MM.1S (cell line): Measurements from ENCODE around the gene FOXP1.

Experiments used
- DNase-seq: peaks from one replicate; pipeline ENCODE4 v3.0.0-alpha.2; 2015
- H2AFZ ChIP-seq: fragments of 300-600 bp; sonication (generic); 2 replicates; pipeline ENCODE4 v1.6.0; 2016; ENCODE audit warnings: antibody characterized with exemption, low read length
- H3F3A ChIP-seq: fragments of 300-600 bp; sonication (generic); 2 replicates; pipeline ENCODE4 v1.6.1; 2016; ENCODE audit warnings: mild to moderate bottlenecking, antibody characterized with exemption, low read length, moderate library complexity, mixed read lengths; ENCODE audit not compliant: insufficient read depth
- H3K27ac ChIP-seq: fragments of 300-600 bp; sonication (generic); 2 replicates; pipeline ENCODE4 v1.5.1; 2016; ENCODE audit warnings: mild to moderate bottlenecking, low read length
- H3K27me3 ChIP-seq: fragments of 300-600 bp; sonication (generic); replicated peaks from 2 replicates; pipeline ENCODE4 v1.6.0; 2016; ENCODE audit warnings: low read length; ENCODE audit not compliant: insufficient read depth
- H3K36me3 ChIP-seq: fragments of 300-600 bp; sonication (generic); replicated peaks from 2 replicates; pipeline ENCODE4 v1.6.1; 2016; ENCODE audit warnings: mild to moderate bottlenecking, low read length, mixed read lengths; ENCODE audit not compliant: insufficient read depth
- H3K4me1 ChIP-seq: fragments of 300-600 bp; sonication (generic); 2 replicates; pipeline ENCODE4 v1.6.1; 2016; ENCODE audit warnings: low read length, mixed read lengths
- H3K4me2 ChIP-seq: fragments of 300-600 bp; sonication (generic); 2 replicates; pipeline ENCODE4 v1.6.0; 2016; ENCODE audit warnings: low read depth, low read length
- H3K4me3 ChIP-seq: fragments of 300-600 bp; sonication (generic); 2 replicates; pipeline ENCODE4 v1.5.1; 2016; ENCODE audit warnings: low read length, mixed read lengths
- H3K79me2 ChIP-seq: fragments of 300-600 bp; sonication (generic); 2 replicates; pipeline ENCODE4 v1.6.1; 2016; ENCODE audit warnings: mixed run types, low read length, mixed read lengths
- H3K9ac ChIP-seq: fragments of 300-600 bp; sonication (generic); 2 replicates; pipeline ENCODE4 v1.6.1; 2016; ENCODE audit warnings: low read length, mixed read lengths
- H3K9me2 ChIP-seq: fragments of 300-600 bp; sonication (generic); replicated peaks from 2 replicates; pipeline ENCODE4 v1.6.1; 2016; ENCODE audit warnings: mild to moderate bottlenecking, low read length, mixed read lengths; ENCODE audit not compliant: insufficient read depth
- H3K9me3 ChIP-seq: fragments of 300-600 bp; sonication (generic); replicated peaks from 2 replicates; pipeline ENCODE4 v1.6.1; 2016; ENCODE audit warnings: mild to moderate bottlenecking, low read length, mixed read lengths; ENCODE audit not compliant: insufficient read depth
- H4K20me1 ChIP-seq: fragments of 300-600 bp; sonication (generic); 2 replicates; pipeline ENCODE4 v1.6.1; 2016; ENCODE audit warnings: mild to moderate bottlenecking, low read length, moderate library complexity, mixed read lengths; ENCODE audit not compliant: insufficient read depth
- CTCF ChIP-seq: fragments of 300-600 bp; sonication (generic); IDR thresholded peaks from 2 replicates; pipeline ENCODE4 v1.5.1; 2016; ENCODE audit warnings: antibody characterized with exemption, low read length, mixed read lengths
- EZH2 ChIP-seq: fragments of 300-600 bp; sonication (generic); optimal IDR thresholded peaks from 2 replicates; pipeline ENCODE3; 2017; ENCODE audit warnings: low read depth, mild to moderate bottlenecking, antibody characterized with exemption, low read length, mixed read lengths
- EZH2phosphoT487 ChIP-seq: fragments of 300-600 bp; sonication (generic); IDR thresholded peaks from 2 replicates; pipeline ENCODE4 v1.6.1; 2018; ENCODE audit warnings: antibody characterized with exemption, low read length

FOXP1 gene

GRCh38 chr3:71214016-71214415 is 369.5 kb downstream of the FOXP1 start:
- no peaks in the 10 kb centered on the region for H3K27me3 ChIP-seq
- H4K20me1 ChIP-seq: no peaks in the 10 kb centered on the region
- no peaks in the 10 kb centered on the region for H3K9me2 ChIP-seq
- H3F3A ChIP-seq: no peaks in the 10 kb centered on the region
- H3K4me2 ChIP-seq: no peak overlapping the region
- no peak for DNase-seq
- no peaks in the 10 kb centered on the region for H3K79me2 ChIP-seq
- H3K9ac ChIP-seq: no peak overlapping the region
- no peak overlapping the region for H3K4me3 ChIP-seq
- no peaks in the 10 kb centered on the region for H3K36me3 ChIP-seq
- H2AFZ ChIP-seq: no peak overlapping the region
- no peaks in the 10 kb centered on the region for H3K9me3 ChIP-seq
- TF ChIP-seq EZH2: no peak
- H3K4me1 ChIP-seq: no peaks in the 10 kb centered on the region
- no peak overlapping the region for H3K27ac ChIP-seq

- H3F3A ChIP-seq: no peaks in the 10 kb centered on the region
- H3K4me1 ChIP-seq: no peaks in the 10 kb centered on the region
- H3K9ac ChIP-seq: no peak overlapping the region
- H3K9me2 ChIP-seq: no peaks in the 10 kb centered on the region
- H3K4me3 ChIP-seq: no peak overlapping the region
- DNase-seq: no peak
- H3K4me2 ChIP-seq: no peak overlapping the region
- H3K36me3 ChIP-seq: no peaks in the 10 kb centered on the region
- no peaks in the 10 kb centered on the region for H3K27me3 ChIP-seq
- no peak overlapping the region for H2AFZ ChIP-seq
- TF ChIP-seq EZH2phosphoT487: no peak
- no peak for TF ChIP-seq EZH2
- TF ChIP-seq CTCF: no peak
- H3K27ac ChIP-seq: no peak overlapping the region
- no peaks in the 10 kb centered on the region for H3K9me3 ChIP-seq
- no peaks in the 10 kb centered on the region for H4K20me1 ChIP-seq
- H3K79me2 ChIP-seq: no peaks in the 10 kb centered on the region
These were observed 372.4 kb downstream of the FOXP1 start for GRCh38 chr3:71211083-71211482.

DNA sequence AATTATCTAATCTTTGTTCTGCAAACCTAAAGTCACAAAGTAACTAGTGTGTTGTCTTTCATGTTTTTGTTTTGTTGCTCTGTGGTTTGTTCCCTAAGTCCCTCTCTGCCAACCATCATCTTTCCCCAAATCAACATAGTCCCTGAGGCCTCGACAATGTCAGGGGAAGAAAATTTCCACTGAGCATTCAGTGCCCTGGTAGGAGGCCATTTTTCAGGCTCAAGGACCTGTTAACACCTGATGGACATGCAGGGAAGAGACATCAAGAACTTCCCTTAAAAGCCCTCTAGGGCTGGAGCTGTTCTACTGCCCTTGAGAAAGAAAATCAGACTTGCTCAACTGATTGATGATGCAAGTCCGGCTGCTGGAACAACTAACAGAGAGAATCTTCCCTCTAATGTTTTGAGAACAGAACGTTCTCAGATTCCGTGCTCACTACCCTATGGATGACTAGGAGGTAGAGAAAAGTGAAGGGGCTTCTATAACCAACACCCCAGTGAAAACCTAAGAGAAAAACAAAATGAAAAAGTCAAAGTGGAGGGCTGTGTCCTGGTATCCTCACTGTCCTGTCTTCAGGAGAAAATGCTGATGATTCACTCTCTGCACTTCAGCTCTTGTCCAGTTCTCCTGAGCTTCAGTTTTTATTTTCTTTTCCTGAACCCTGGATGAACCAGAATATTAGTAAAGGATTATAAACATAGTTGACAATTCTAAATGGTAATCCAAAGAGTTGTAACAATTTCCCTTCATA is 373.1 kb downstream of the FOXP1 start:
- H3K79me2 ChIP-seq: no peaks in the 10 kb centered on the region
- no peaks in the 10 kb centered on the region for H4K20me1 ChIP-seq
- H3K4me1 ChIP-seq: no peaks in the 10 kb centered on the region
- no peaks in the 10 kb centered on the region for H3K9me3 ChIP-seq
- no peak overlapping the region for H3K4me3 ChIP-seq
- no peak overlapping the region for H3K4me2 ChIP-seq
- H3K27ac ChIP-seq: no peak overlapping the region
- H3F3A ChIP-seq: no peaks in the 10 kb centered on the region
- DNase-seq: no peak
- no peak overlapping the region for H2AFZ ChIP-seq
- no peak for TF ChIP-seq CTCF
- no peak for TF ChIP-seq EZH2phosphoT487
- no peak for TF ChIP-seq EZH2
- no peak overlapping the region for H3K9ac ChIP-seq
- no peaks in the 10 kb centered on the region for H3K36me3 ChIP-seq
- no peaks in the 10 kb centered on the region for H3K27me3 ChIP-seq
- H3K9me2 ChIP-seq: no peaks in the 10 kb centered on the region
